GM12872 (cell line): ENCODE results near the gene ADAMTSL4.

ENCODE experiments used
- CTCF ChIP-seq: IDR thresholded peaks from 3 replicates; pipeline ENCODE4 v1.5.1; 2011; ENCODE audit warnings: low read depth, mild to moderate bottlenecking, low read length, moderate library complexity; ENCODE audit not compliant: insufficient read depth

ADAMTSL4 gene

GRCh38 chr1:150596095-150596892 lies 47.1 kb downstream of the ADAMTSL4 start:
- TF ChIP-seq CTCF = no peak

GRCh38 chr1:150596976-150597375 lies 47.8 kb downstream of the ADAMTSL4 start:
- TF ChIP-seq CTCF = no peak

GRCh38 chr1:150601540-150601939 lies 52.3 kb downstream of the ADAMTSL4 start:
- no peak for TF ChIP-seq CTCF

GRCh38 chr1:150603711-150604110 lies 54.5 kb downstream of the ADAMTSL4 start:
- TF ChIP-seq CTCF = no peak

GRCh38 chr1:150604226-150604588 lies 55.0 kb downstream of the ADAMTSL4 start:
- no peak for TF ChIP-seq CTCF

- TF ChIP-seq CTCF = no peak
These were observed 57.4 kb downstream of the ADAMTSL4 start for GRCh38 chr1:150606463-150607142.

GRCh38 chr1:150609732-150610131 lies 60.5 kb downstream of the ADAMTSL4 start:
- no peak for TF ChIP-seq CTCF
